GM21529 (cell line): ENCODE measurements around the gene HLA-A.
"Not testable (repeated sequence)": the region's sequence is repeated elsewhere in the genome, so short reads cannot be mapped to it uniquely, and the experiment has no call there.

Source experiments
- ATAC-seq: cut with Tn5 transposase; IDR thresholded peaks from one replicate; pipeline ENCODE4 v1.9.1; 2021; ENCODE audit not compliant: unreplicated experiment

Gene HLA-A

GRCh38 chr6:29942275-29943052 is at the start of gene HLA-A:
Gene HLA-A, plus strand, starts transcription at chr6:29942532. Its CDS starts 22 bp downstream, at chr6:29942554.
- ATAC-seq: peak; percentile 89

- no peak for ATAC-seq
These were observed 49.6 kb upstream of the HLA-A start for GRCh38 chr6:29892696-29893095.

GRCh38 chr6:29899281-29899680 is 43.1 kb upstream of the HLA-A start:
- ATAC-seq: no peak

- ATAC-seq: no peak
These were observed 37.0 kb upstream of the HLA-A start for GRCh38 chr6:29905286-29905685.

GRCh38 chr6:29907637-29908340 is 34.5 kb upstream of the HLA-A start:
- ATAC-seq: no peak

- no peak for ATAC-seq
These were observed 34.0 kb upstream of the HLA-A start for GRCh38 chr6:29908341-29908662.

- ATAC-seq: no peak
These were observed 33.6 kb upstream of the HLA-A start for GRCh38 chr6:29908710-29909109.

- ATAC-seq: no peak
These were observed 32.3 kb upstream of the HLA-A start for GRCh38 chr6:29909985-29910384.

- ATAC-seq: no peak
These were observed 29.5 kb upstream of the HLA-A start for GRCh38 chr6:29912840-29913239.

GRCh38 chr6:29916741-29917140 is 25.6 kb upstream of the HLA-A start:
- ATAC-seq: no peak

- ATAC-seq: no peak
These were observed 24.5 kb upstream of the HLA-A start for GRCh38 chr6:29917857-29918256.

GRCh38 chr6:29919506-29920445 is 22.6 kb upstream of the HLA-A start:
- ATAC-seq: no peak

GRCh38 chr6:29924287-29924686 is 18.0 kb upstream of the HLA-A start:
- ATAC-seq: no peak

GRCh38 chr6:29924731-29925130 is 17.6 kb upstream of the HLA-A start:
- no peak for ATAC-seq

- no peak for ATAC-seq
These were observed 17.0 kb upstream of the HLA-A start for GRCh38 chr6:29925321-29925720.

GRCh38 chr6:29925727-29926412 is 16.5 kb upstream of the HLA-A start:
- peak; percentile 28 for ATAC-seq

- ATAC-seq: peak; percentile 73
These were observed 15.7 kb upstream of the HLA-A start for GRCh38 chr6:29926413-29927274.

- no peak for ATAC-seq
These were observed 15.1 kb upstream of the HLA-A start for GRCh38 chr6:29927275-29927569.

GRCh38 chr6:29927841-29928388 is 14.4 kb upstream of the HLA-A start:
- ATAC-seq: no peak

GRCh38 chr6:29930047-29930446 is 12.3 kb upstream of the HLA-A start:
- ATAC-seq: not testable (repeated sequence)
